Neural progenitor cell (in vitro differentiated cells): ENCODE measurements around the gene PIGV.

ENCODE experiments used
- CTCF ChIP-seq: fragments of 200-600 bp; sonication (generic); IDR thresholded peaks from 2 replicates; pipeline ENCODE4 v1.5.1; 2017; ENCODE audit warnings: antibody characterized with exemption, mild to moderate bottlenecking
- EZH2 ChIP-seq: fragments of 200-600 bp; sonication (generic); IDR thresholded peaks from 2 replicates; pipeline ENCODE4 v1.6.1; 2017; ENCODE audit warnings: antibody characterized with exemption, mild to moderate bottlenecking, moderate library complexity
- EZH2phosphoT487 ChIP-seq: fragments of 200-600 bp; sonication (generic); IDR thresholded peaks from 2 replicates; pipeline ENCODE4 v1.6.1; 2017; ENCODE audit warnings: antibody characterized with exemption

- TF ChIP-seq CTCF (no peak), EZH2 (no peak), EZH2phosphoT487 (no peak)
Observed at GRCh38 chr1:26788515-26788785, 700 bp downstream of the PIGV start.
